RKO (cell line): ENCODE data around the gene ZNF624.
"Not testable (repeated sequence)": the region's sequence is repeated elsewhere in the genome, so short reads cannot be mapped to it uniquely, and the experiment has no call there.

Experiments used
- DNase-seq: peaks from one replicate; pipeline ENCODE4 v3.0.0-alpha.2; 2016; ENCODE audit warnings: low spot score

ZNF624 gene

GRCh38 chr17:16653367-16654041 is at the start of gene ZNF624:
ZNF624 (minus strand) TSS chr17:16653850.
- peak; percentile 94 for DNase-seq

- not testable (repeated sequence) for DNase-seq
Observed at GRCh38 chr17:16697603-16698002, 44.0 kb upstream of the ZNF624 start.

GRCh38 chr17:16690447-16690846 is 36.8 kb upstream of the ZNF624 start:
- DNase-seq, result not testable (repeated sequence)

DNA sequence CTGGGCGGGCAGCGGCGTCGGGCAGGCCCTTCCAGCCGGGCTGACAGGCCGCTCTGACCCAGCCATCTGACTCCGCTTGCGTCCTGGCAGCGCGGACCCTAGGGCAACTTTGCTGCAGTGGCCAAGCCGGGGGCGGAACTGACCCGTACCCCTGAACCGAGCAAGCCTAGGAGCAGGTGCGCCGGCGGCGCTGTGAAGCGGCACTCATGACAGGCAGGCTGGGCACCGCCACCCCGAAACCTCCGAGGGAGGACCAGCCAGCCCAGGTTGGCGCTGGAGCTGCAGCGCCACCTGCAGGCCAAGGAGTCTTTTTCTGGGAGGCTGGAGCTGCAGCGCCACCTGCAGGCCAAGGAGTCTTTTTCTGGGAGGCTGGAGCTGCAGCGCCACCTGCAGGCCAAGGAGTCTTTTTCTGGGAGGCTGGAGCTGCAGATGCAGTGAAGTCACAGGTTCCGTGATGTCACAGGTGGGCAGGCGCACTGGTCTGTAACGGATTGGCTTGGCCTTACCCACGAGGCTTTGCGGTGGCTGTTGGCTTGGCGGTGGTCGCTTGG is 36.2 kb upstream of the ZNF624 start, which contains the start of gene CCDC144A:
CCDC144A (plus strand) TSS at position 511 of the 551 bp plus-strand sequence. CDS start 160 bp downstream, outside the sequence.
- DNase-seq, result peak; percentile 4

- not testable (repeated sequence) for DNase-seq
Observed at GRCh38 chr17:16687151-16687550, 33.5 kb upstream of the ZNF624 start.

- DNase-seq, result not testable (repeated sequence)
Observed at GRCh38 chr17:16686019-16686418, 32.4 kb upstream of the ZNF624 start.

GRCh38 chr17:16683290-16684138 is 29.9 kb upstream of the ZNF624 start:
- not testable (repeated sequence) for DNase-seq

DNA sequence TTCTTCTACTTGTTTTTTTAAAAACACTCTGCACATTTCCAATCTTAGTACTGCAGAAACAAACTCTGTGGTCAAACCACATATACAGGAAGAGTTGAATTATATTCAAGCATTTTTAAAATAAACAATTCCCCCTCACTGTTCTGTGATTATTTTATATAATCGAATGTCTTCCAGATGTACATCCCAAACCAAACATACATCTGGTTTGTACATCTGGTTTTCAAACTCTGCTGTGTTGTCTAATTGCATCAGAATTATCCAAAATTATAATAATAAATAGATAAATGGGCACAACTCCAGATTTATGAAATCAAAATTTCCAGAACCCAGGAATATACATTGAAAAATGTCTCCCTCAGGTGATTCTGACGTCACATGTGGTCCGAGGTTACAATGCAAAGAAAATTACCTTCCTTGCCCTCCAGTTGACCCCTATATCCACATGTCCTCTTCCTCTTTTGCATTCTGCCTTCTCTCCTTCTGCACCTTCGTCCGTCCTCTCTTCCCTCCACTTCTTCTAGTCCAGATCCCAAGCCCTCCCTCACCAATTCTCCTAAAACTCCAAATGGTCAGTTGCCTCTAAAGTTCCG is 23.1 kb upstream of the ZNF624 start:
- no peak for DNase-seq

- not testable (repeated sequence) for DNase-seq
Observed at GRCh38 chr17:16666907-16667636, 13.4 kb upstream of the ZNF624 start.

- not testable (repeated sequence) for DNase-seq
Observed at GRCh38 chr17:16666553-16666906, 12.9 kb upstream of the ZNF624 start.

- DNase-seq, result peak; percentile 53
Observed at GRCh38 chr17:16662936-16663335, 9.3 kb upstream of the ZNF624 start.

GRCh38 chr17:16661217-16661616 is 7.6 kb upstream of the ZNF624 start:
- DNase-seq, result no peak

GRCh38 chr17:16652847-16653366 is 743 bp downstream of the ZNF624 start:
- DNase-seq, result peak; percentile 33

DNA sequence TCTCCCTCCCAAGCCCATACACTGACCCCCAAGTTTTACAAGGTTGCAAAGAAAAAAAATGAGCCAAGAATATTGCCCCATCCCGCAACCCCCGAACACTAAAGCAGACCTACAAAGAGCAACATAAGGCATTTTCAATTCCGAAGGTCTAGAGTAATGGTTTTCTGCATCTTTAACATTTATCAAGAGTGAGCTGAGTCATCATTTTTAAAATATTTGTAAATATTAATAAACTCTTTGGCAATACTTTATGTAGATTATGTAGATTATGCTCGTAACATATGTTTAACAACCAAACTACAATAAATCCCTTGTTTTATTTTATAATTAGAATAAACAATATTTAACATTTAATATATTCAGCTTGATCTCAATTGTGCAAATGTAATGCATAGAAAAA is 1.4 kb downstream of the ZNF624 start:
- DNase-seq, result no peak

DNA sequence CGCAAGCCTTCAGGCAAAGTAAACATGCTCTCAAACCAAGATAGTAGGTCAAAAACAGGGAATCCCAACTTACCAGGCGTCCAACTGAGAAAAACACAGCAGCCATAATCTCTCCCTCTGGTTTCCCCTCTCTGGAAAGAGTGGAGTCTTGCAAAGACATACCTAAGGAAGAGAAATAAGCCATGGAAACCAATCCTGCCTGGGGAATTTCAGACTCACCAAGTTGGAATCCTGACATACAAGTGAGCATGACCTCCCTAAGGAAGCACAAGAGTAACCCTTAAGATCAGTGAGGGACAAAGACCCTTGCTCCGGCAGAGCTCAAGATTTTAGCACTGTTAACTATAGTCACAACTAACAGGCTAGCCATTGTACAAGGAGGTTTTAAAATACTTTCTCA is 4.1 kb downstream of the ZNF624 start:
- DNase-seq, result no peak

GRCh38 chr17:16639438-16639837 is 14.2 kb downstream of the ZNF624 start:
- DNase-seq, result no peak

DNA sequence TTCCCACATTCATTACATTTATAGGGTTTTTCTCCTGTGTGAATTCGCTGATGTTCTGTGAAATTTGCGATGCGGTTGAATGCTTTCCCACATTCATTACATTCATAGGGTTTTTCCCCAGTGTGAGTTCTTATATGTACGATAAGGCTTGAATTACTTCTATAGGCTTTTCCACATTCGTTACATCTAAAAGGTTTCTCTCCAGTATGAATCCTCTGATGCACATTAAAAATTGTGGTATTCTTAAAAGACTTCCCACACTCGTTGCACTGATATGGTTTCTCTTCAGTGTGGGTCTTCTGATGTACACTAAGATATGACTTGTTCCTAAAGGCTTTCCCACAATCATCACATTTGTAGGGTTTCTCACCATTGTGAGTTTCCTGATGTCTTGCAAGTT is 30.4 kb downstream of the ZNF624 start:
- no peak for DNase-seq

DNA sequence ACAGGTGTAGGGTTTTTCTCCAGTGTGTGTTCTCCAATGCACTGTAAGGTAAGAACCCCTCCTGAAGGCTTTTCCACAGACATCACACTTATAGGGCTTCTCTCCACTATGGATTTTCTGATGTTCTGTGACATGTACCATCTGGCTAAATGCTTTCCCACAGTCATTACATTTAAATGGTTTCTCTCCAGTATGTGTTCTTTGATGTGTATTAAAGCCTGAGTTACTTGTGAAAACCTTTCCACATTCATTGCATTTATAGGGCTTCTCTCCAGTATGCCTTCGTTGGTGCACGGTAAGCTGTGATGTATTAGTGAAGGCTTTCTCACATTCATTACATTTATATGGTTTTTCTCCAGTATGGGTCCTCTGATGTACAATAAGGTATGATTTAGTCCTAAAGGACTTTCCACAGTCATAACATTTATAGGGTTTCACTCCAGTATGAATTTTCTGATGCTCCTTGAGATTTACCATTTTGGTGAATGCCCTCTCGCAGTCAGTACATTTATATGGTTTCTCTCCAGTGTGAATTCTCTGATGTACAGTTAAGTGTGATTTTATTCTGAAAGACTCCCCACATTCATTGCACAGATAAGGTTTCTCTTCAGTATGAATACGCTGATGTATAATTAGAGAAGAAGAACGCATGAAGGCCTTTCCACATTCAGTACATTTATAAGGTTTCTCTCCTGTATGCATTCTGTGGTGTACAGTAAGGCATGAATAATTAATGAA is 30.9 kb downstream of the ZNF624 start:
- no peak for DNase-seq

DNA sequence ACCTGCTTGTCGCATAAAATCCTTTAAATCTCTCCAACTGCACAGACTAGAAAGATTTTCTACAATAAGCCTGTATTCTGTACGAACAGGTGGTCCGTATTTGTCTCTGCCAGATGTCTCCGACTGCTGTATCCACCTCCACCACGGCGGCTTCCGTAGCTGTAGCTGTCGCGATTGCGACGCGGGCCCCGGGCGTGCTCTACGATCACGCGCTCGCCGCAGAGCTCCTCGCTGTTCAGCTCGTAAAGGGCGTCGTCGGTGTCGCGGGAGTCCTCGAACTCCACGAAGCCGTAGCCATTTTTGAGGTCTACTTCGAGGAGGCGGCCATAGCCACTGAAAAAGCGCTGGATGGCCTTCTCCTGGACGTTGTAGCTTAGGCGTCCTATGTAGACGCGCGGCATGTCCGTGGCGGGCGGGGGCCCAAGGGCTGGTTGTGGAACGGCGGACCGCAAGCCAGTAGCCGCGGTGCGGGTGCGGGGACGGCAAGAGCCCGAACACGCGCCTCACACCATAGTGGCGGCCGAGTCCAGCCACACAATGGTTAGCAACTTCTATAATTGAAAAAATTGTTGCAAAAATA is 36.1 kb downstream of the ZNF624 start:
- no peak for DNase-seq

GRCh38 chr17:16599537-16599936 is 54.1 kb downstream of the ZNF624 start:
- DNase-seq, result no peak
